C4-2B (cell line): ENCODE data around the gene FGF11.

Experiments used
- H3K27ac ChIP-seq: fragments of 450-650 bp; 2 replicates; pipeline ENCODE4 v1.5.1; 2017
- CTCF ChIP-seq: fragments of 450-650 bp; conservative IDR thresholded peaks from 2 replicates; pipeline ENCODE4 v1.5.1; 2017; ENCODE audit warnings: mild to moderate bottlenecking
- ZFX ChIP-seq: fragments of 450-650 bp; IDR thresholded peaks from 2 replicates; pipeline ENCODE4 v1.6.1; 2017

Gene FGF11

GRCh38 chr17:7407082-7407481 is 32.2 kb upstream of the FGF11 start:
- no peak overlapping the region for H3K27ac ChIP-seq
- TF ChIP-seq CTCF (no peak), ZFX (no peak)

GRCh38 chr17:7407485-7408251 is 31.6 kb upstream of the FGF11 start, which contains the start of gene NLGN2:
NLGN2 (plus strand) TSS chr17:7407845; CDS start chr17:7408256, 411 bp downstream.
- TF ChIP-seq CTCF (no peak), ZFX (no peak)
- H3K27ac ChIP-seq: no peak within 1 kb of the TSS

GRCh38 chr17:7408252-7408727 is 31.0 kb upstream of the FGF11 start:
- no peak for TF ChIP-seq CTCF
- no peak for TF ChIP-seq ZFX
- no peak overlapping the region for H3K27ac ChIP-seq

- no peak overlapping the region for H3K27ac ChIP-seq
- TF ChIP-seq CTCF: no peak
- TF ChIP-seq ZFX: no peak
Measured at GRCh38 chr17:7408863-7409262, 30.4 kb upstream of the FGF11 start.

- no peak for TF ChIP-seq CTCF
- TF ChIP-seq ZFX: no peak
- no peak overlapping the region for H3K27ac ChIP-seq
Measured at GRCh38 chr17:7409716-7410115, 29.6 kb upstream of the FGF11 start.

- H3K27ac ChIP-seq: no peak overlapping the region
- TF ChIP-seq CTCF (no peak), ZFX (no peak)
Measured at GRCh38 chr17:7410634-7411426, 28.5 kb upstream of the FGF11 start.

GRCh38 chr17:7411427-7411750 is 27.9 kb upstream of the FGF11 start:
- H3K27ac ChIP-seq: no peak overlapping the region
- no peak for TF ChIP-seq CTCF
- TF ChIP-seq ZFX: no peak
